Right ventricle myocardium inferior (tissue), 1 donor: ENCODE data around the gene ST8SIA5. TPM values are rescaled to one million over a fixed set of nuclear protein-coding genes. Genes with fewer than 3 reads are reported as not detected.

Experiments used
- ATAC-seq: fragments of 200-7000 bp; cut with Tn5 transposase; one replicate; pipeline ENCODE4 v1.9.1; 2020; ENCODE audit warnings: mild to moderate bottlenecking, moderate library complexity
- DNase-seq: peaks from one replicate; pipeline ENCODE4 v3.0.0; 2021; ENCODE audit errors: missing footprints
- intact Hi-C: fragments of 100-400 bp; cut with DNase I; formaldehyde crosslinking; loops from one replicate; pipeline ENCODE4 v1.11.0; 2022
- total RNA-seq: library from RNA; stranded (reverse); fragmentation: NEBNext Ultra II Directional; extraction: Animal tissue kit (Norgen Biotek cat#: 25700); gene quantifications from one replicate; pipeline ENCODE4 v1.2.1, GENCODE V29; 2021
- donor health status: DM: no; HTN: yes; CAD: no; lungs with severe emphysema.

ST8SIA5 gene
- total RNA-seq, 1 donor from 2014 or later: 2.6 TPM

GRCh38 chr18:46621111-46621766, 135.6 kb downstream of the ST8SIA5 start:
- intact Hi-C loops: loop anchor here (5.0 kb wide), 1 partner anchor 64 kb away; no protein-coding TSS in a partner anchor
- DNase-seq (no peak), ATAC-seq (no peak)

- intact Hi-C loops: no loop called here
- ATAC-seq: no peak
- DNase-seq: no peak
These were observed 137.3 kb downstream of the ST8SIA5 start for GRCh38 chr18:46619559-46619958.

Other genes starting within 250 kb of the ST8SIA5 start
- 0.35 TPM for gene LOXHD1, start 99.8 kb downstream of the ST8SIA5 start, total RNA-seq
- 24.3 TPM for gene PIAS2, start 160.5 kb upstream of the ST8SIA5 start, total RNA-seq
- gene KATNAL2, start 160.5 kb upstream of the ST8SIA5 start, total RNA-seq: 2.7 TPM